GM19455 (cell line): ENCODE measurements around the gene TMEM41B.

Source experiments
- ATAC-seq: cut with Tn5 transposase; IDR thresholded peaks from one replicate; pipeline ENCODE4 v1.9.1; 2021; ENCODE audit not compliant: unreplicated experiment

Gene TMEM41B

GRCh38 chr11:9310485-9311090 is 3.8 kb downstream of the TMEM41B start:
- ATAC-seq: no peak

DNA sequence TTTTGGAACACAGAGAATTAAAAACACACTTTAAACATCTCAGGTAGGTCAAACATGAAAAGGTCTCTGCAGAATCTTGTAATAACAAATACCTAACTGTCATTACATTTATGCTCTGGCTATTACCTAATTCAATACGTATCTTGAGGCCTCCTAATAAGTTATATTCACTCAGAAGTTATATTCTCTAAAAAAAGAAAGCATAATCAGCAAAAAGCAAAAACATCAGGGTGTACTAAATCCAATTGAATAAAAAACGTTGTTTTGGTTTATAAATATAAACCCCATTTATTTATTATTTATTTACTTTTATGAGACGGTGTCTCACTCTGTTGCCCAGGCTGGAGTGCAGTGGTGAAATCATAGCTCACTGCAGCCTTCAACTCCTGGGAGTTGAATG is 10.2 kb downstream of the TMEM41B start:
- ATAC-seq: no peak

DNA sequence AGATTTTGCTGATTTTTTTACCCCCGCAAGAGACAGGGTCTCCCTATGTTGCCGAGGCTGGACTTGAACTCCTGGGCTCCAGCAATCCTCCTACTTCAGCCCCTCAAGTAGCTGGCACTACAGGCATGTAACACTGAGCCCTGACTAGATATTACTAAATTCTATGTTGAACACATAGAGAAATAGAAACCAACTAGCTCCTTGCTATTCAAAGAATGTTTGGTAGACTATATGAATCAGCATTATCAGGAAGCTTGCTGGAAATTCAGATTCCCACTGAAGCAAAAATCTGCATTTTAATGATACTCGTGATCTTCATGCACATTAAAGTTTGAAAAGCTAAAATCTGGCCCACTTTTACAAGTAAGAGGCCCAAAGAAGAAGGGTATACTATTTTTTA is 11.9 kb downstream of the TMEM41B start:
- ATAC-seq: no peak

GRCh38 chr11:9301720-9302119 is 12.7 kb downstream of the TMEM41B start:
- ATAC-seq: no peak

GRCh38 chr11:9293646-9294045 is 20.7 kb downstream of the TMEM41B start:
- ATAC-seq: no peak

DNA sequence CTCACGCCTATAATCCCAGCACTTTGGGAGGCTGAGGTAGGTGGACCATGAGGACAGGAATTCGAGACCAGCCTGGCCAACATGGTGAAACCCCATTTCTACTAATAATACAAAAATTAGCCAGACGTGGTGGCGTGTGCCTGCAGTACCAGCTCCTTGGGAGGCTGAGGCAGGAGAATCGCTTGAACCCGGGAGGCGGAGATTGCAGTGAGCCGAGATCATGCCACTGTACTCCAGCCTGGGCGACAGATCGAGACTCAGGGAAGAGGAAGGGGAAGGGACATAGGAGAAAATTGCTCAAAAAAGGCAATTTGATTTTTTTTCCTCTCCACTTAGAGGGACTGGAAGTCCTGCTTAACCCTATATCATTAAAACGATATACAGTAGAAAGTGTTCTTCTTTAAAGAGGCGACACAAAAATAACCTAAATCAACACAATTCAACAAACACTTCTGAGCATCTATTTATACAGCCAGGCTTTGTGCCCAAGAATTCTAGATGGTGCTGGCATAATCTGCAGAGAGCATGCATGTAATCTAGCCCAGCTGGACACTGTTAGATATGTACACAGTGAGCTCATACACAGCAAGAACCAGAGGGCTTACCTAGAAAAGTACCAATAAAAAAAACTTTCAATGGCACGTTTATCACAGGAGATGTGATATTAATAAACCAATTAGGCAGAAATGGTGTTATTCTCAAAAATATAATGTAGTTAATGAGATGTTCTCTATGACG is 28.4 kb downstream of the TMEM41B start:
- ATAC-seq: no peak

DNA sequence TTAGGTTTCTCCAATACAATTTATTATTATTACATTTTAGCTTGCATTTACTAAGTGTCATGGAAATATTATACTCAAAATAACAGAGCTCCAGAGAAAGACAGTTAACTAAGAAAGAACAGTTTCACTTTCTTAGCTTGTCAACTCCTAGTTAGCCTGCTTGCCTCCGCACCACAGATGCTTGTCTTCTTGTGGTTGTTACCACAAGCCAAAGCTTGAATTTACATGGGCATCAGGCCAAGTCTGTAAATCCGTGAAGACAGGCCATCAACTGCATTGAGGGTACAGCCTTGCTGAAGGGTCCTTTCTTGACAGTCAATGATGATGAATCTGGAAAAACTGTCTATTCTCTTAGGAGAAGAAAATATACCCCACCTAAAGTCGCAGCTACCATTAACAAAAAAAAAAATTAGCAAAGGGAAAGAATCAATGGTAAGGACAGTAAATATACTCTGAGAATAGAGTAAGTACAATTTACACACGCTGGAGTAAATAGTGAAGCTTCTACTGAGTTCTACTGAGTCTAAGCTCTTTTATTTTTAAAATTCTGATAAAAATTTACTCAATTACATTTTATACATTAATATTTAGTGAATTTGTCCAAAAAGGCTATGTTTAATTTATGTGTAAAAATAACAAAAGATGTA is 33.6 kb downstream of the TMEM41B start:
- peak; percentile 87 for ATAC-seq

DNA sequence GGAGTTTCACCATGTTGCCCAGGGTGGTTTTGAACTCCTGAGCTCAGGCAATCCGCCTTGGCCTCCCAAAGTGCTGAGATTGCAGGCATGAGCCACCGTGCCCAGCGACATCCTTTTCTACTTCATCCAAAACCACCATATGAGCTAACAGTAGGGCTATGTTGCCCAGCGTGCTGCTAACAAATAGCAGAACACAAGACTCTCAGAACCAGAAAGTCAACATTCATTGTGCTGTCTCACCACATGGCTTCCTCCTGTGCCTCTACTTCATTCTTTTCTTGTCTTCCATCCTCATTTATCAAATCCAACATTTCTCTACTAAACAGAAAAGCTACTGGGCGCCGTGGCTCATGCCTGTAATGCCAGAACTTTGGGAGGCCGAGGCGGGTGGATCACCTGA is 37.2 kb downstream of the TMEM41B start:
- no peak for ATAC-seq

GRCh38 chr11:9276571-9276970 is 37.8 kb downstream of the TMEM41B start:
- ATAC-seq: no peak

DNA sequence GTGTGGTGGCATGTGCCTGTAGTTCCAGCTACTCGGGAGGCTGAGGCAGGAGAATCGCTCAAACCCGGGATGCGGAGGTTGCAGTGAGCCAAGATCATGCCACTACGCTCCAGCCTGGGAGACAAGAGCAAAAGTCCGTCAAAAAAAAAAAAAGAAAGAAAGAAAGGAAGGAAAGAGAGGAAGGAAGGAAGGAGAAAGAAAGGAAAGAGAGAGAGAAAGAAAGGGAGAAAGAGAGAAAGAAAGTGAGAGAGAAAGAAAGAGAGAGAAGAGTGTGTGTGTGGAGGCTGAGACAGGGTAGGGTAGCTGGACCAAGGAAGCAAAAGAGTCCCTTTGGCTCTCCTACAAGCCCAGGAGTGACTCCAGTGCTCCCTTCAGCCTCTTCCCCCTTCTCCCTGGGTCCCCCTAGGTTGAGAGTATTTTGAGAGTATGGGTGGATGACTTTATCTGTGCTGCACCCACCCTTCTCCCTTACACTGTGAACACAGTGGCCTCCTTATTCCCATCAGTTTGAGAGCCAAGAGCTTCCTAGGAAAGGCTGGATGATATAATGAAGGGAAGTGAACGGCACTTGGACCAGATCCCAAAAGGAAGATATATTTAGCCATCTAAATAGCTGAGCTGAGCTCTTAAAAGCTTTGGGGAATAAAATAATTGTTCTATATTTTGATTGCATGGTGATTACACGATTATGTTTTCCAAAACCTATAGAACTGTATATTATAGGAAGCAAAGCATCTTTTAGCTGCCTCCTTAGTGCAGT is 39.7 kb downstream of the TMEM41B start:
- no peak for ATAC-seq

DNA sequence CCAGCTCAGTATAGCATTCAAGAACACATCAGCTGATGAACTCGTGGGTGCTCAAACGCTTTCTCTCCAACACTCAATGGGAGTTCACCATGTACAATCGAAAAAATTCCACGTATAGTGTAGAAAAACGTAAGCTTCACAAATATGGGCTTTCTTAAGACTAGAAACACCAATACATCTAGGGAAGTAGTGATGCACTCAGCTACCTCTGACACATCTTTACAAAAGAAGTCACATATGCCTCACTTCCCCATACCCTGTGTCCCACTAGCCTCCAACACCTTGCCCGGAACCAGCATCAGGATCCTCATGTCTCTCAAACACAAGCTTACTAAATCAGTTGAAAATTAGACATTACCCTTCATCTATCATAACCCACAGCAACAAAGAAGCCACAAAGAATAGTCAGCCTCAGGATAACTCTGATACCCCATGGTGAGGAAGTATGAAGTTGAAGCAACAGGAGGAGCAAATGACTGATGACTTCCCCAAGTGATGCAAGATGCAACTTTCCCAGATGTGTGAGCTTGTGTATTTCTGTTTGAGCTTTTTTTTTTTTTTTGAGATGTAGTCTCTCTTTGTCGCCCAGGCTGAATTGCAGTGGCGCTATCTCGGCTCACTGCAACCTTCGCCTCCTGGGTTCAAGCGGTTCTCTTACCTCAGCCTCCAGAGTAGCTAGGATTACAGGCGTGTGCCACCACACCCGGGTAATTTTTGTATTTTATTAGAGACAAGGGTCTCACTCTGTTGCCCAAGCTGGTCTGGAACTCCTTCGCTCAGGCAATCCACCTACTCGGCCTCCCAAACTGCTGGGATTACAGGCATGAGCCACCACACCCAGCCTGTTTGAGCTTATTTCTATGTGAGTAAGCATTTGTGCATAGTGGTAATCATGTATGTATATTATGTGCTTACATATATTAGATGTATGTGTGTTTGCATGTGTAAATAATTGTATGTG is 40.7 kb downstream of the TMEM41B start:
- ATAC-seq: no peak

- ATAC-seq: no peak
Observed at GRCh38 chr11:9269492-9270013, 44.8 kb downstream of the TMEM41B start.

DNA sequence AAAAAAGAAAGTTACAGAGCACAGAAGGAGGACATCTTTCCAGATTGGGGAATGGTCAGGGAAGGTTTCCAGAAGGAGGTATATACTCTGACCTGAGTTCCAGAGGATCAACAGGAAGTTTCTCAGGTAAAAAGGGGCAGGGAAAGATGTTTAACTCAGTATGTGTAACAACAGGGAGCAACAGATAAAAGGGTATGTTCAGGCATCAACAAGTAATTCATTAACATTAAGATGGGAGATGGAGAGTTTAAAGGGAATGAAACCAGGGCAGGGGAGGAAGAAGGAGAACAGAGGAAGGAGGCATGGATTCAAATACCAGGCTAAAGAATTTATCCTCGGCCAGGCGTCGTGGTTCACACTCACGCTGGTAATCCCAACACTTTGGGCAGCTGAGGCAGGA is 46.7 kb downstream of the TMEM41B start:
- ATAC-seq: no peak

- ATAC-seq: no peak
Observed at GRCh38 chr11:9266926-9267325, 47.5 kb downstream of the TMEM41B start.

- no peak for ATAC-seq
Observed at GRCh38 chr11:9266132-9266736, 48.2 kb downstream of the TMEM41B start.

GRCh38 chr11:9265211-9266131 is 48.9 kb downstream of the TMEM41B start, which contains the start of gene DENND5A:
TSS of gene DENND5A (minus strand) at chr11:9265350. CDS start at chr11:9265069, 281 bp downstream.
- peak; percentile 52 for ATAC-seq

DNA sequence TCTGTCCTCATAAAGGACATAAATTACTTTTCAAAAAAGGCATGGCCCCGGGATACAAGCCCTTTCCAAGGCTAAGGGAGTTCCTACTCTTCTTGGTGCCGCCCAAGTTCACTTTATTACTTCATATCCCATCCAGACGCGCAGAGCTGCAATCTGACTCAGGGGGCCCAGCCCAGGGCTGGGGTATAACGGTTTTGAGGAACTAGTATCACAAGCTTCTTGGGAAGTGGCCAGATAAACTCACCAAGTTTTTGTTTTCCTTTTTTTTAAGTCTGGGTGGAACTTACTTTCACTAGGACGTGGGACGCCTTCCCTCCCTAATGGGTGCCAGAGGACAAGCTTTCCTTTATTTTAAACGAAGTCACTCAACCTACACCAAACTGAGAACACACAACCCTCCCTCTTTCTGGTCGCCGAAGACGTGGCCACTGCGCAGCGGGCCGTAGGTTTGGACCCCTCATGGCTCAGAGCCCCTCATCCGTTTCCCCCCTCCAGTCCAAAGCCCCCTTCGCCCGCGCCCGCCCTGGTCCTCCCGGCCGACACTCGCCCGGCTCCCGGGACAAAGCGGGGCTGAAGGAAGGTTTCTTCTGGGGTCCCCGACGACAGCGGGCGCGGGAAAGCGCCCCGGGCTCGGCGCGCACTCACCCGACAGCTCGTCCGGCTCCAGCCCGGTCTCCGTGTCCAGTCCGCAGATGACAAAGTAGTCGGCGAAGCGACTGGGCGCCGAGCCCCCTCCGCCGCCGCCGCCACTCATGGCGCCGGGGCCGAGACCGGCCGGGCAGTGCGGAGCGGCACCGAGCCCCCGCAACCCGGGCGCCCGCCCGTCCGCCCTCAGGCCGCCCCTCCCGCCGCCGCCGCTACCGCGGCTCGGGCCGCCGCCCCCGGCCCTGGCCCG is 49.8 kb downstream of the TMEM41B start:
- peak; percentile 10 for ATAC-seq
